PC-9 (cell line): ENCODE measurements around the gene DPEP2.
A peak's percentile ranks its signal among the peaks of the same experiment; 100 is the strongest.

Source experiments
- EZH2 ChIP-seq: fragments of 200-600 bp; sonication (generic); IDR thresholded peaks from 2 replicates; pipeline ENCODE4 v1.8.0; 2017; ENCODE audit warnings: antibody characterized with exemption, low read depth
- TF ChIP-seq, protein P1 (sequence below): fragments of 200-600 bp; sonication (generic); conservative IDR thresholded peaks from 2 replicates; pipeline ENCODE4 v1.6.1; 2017; ENCODE audit warnings: mixed run types, antibody characterized with exemption, mild to moderate bottlenecking, moderate library complexity

DNA sequence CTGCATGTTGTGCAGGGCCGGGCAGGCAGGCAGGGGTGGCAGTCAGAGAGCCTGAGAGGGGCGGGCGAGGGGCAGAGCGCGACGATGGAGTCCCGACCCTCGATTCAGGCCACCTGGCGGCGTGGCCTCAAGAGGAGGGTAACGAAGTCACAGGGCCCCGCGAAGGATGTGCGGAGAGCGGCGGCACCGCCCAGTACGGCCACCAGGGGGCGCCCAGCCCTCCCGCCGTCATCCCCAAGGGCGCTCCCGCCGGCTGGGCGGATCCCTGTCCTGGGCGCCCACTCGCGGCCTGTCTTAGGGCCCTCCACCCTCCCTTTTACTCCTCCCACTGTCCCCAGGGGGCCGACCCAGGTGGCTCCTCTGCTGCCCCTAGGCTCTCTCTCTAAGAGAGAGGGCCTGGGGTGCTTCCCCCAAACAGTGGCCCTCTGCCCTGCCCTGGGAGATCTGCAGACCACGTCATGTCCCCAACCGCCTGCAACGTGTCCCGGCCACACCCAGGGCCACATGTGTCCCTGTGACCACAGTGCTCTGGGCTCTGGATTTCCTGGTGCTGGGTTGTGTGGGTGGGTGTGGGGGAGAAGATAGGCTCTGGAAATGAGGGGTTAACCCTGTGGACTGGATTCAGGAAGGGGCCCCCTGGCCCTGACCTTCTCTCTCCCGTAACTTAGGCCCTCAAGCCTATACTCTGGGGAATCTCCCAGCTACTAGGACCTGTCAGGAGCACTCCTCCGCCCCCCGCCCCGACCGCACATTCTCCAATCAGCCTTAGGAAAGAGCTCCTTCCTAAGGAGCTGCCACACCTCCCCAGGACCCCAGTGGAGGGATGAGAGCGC lies 5.9 kb downstream of the DPEP2 start:
- TF ChIP-seq, protein P1, sequence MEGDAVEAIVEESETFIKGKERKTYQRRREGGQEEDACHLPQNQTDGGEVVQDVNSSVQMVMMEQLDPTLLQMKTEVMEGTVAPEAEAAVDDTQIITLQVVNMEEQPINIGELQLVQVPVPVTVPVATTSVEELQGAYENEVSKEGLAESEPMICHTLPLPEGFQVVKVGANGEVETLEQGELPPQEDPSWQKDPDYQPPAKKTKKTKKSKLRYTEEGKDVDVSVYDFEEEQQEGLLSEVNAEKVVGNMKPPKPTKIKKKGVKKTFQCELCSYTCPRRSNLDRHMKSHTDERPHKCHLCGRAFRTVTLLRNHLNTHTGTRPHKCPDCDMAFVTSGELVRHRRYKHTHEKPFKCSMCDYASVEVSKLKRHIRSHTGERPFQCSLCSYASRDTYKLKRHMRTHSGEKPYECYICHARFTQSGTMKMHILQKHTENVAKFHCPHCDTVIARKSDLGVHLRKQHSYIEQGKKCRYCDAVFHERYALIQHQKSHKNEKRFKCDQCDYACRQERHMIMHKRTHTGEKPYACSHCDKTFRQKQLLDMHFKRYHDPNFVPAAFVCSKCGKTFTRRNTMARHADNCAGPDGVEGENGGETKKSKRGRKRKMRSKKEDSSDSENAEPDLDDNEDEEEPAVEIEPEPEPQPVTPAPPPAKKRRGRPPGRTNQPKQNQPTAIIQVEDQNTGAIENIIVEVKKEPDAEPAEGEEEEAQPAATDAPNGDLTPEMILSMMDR, result peak; percentile 94
- TF ChIP-seq EZH2, result no peak
